ENCODE results near the gene KCTD1.

DNA sequence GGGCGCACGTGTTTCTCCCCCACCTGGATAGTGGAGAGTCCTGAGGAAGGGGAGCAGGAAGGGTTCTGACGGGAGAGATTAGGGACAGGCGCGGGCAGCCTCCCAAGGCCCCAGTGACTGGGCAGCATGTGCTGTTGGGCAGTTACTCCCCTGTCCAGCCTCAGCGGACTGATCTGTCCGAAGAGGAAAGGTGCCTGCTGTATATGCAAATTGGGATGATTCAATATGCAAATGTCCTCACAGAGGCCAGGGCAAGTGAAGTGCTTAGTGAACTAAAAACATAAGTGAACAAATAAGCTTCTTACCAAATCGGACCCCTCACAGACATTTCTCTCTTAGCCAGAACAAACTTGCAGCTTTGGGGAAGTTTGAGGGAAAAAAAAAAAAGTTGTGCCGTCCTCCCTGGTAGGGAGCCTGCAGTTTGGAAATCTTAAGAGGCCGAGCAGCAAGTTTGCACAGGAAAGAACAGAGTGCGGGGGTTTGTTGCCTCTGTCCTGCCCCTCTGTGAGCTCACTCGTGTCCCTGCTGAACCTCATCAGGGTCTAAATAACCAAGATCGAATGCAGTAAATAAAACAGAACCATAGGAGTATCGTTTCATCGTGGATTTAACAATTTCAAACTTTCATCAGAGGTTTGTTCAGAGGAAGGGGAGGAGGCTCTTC, 141.4 kb downstream of the KCTD1 start:
- TF ChIP-seq, protein P1, sequence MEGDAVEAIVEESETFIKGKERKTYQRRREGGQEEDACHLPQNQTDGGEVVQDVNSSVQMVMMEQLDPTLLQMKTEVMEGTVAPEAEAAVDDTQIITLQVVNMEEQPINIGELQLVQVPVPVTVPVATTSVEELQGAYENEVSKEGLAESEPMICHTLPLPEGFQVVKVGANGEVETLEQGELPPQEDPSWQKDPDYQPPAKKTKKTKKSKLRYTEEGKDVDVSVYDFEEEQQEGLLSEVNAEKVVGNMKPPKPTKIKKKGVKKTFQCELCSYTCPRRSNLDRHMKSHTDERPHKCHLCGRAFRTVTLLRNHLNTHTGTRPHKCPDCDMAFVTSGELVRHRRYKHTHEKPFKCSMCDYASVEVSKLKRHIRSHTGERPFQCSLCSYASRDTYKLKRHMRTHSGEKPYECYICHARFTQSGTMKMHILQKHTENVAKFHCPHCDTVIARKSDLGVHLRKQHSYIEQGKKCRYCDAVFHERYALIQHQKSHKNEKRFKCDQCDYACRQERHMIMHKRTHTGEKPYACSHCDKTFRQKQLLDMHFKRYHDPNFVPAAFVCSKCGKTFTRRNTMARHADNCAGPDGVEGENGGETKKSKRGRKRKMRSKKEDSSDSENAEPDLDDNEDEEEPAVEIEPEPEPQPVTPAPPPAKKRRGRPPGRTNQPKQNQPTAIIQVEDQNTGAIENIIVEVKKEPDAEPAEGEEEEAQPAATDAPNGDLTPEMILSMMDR (IDR thresholded peaks at IDR 0.05), result no peak
- no peak for TF ChIP-seq EZH2 (IDR thresholded peaks at IDR 0.05)

All from neural progenitor cell (in vitro differentiated cells).